Ishikawa (cell line): ENCODE measurements around the gene PRSS2.

Experiments
- CEBPB ChIP-seq: IDR thresholded peaks from 2 replicates; pipeline ENCODE4 v1.6.1; 2012
- CREB1 ChIP-seq: IDR thresholded peaks from 2 replicates; pipeline ENCODE4 v1.6.1; 2012; ENCODE audit warnings: low read depth
- EGR1 ChIP-seq: IDR thresholded peaks from 2 replicates; pipeline ENCODE4 v1.6.1; 2012
- EP300 ChIP-seq: IDR thresholded peaks from 2 replicates; pipeline ENCODE4 v1.6.1; 2012; ENCODE audit warnings: borderline replicate concordance
- FOXM1 ChIP-seq: IDR thresholded peaks from 2 replicates; pipeline ENCODE4 v1.6.1; 2012; ENCODE audit warnings: low read depth, borderline replicate concordance
- MAX ChIP-seq: IDR thresholded peaks from 2 replicates; pipeline ENCODE4 v1.6.1; 2012
- NFIC ChIP-seq: IDR thresholded peaks from 2 replicates; pipeline ENCODE4 v1.6.1; 2012
- RAD21 ChIP-seq: IDR thresholded peaks from 2 replicates; pipeline ENCODE4 v1.6.1; 2012; ENCODE audit warnings: low read depth
- REST ChIP-seq: IDR thresholded peaks from 2 replicates; pipeline ENCODE4 v1.6.1; 2012; ENCODE audit warnings: low read depth, mild to moderate bottlenecking
- TAF1 ChIP-seq: IDR thresholded peaks from 2 replicates; pipeline ENCODE4 v1.6.1; 2012; ENCODE audit warnings: low read depth, mild to moderate bottlenecking
- TCF12 ChIP-seq: IDR thresholded peaks from 2 replicates; pipeline ENCODE4 v1.6.1; 2012; ENCODE audit warnings: low read depth
- TEAD4 ChIP-seq: IDR thresholded peaks from 2 replicates; pipeline ENCODE4 v1.6.1; 2012
- USF1 ChIP-seq: IDR thresholded peaks from 2 replicates; pipeline ENCODE4 v1.6.1; 2012
- YY1 ChIP-seq: IDR thresholded peaks from 2 replicates; pipeline ENCODE4 v1.6.1; 2012; ENCODE audit warnings: low read depth
- ZBTB7A ChIP-seq: IDR thresholded peaks from 2 replicates; pipeline ENCODE4 v1.6.1; 2012; ENCODE audit warnings: low read depth

PRSS2 gene

GRCh38 chr7:142770661-142771352, at the start of gene PRSS2:
Gene PRSS2, plus strand, starts transcription at chr7:142770970. Its CDS starts 13 bp downstream, at chr7:142770983.
- TF ChIP-seq NFIC (no peak), YY1 (peak; percentile 31; the same call in 1 of the 2 replicates)

GRCh38 chr7:142720986-142721385, 49.8 kb upstream of the PRSS2 start:
- TF ChIP-seq MAX = no peak
- TF ChIP-seq REST = no peak
- TF ChIP-seq TAF1 = no peak
- no peak for TF ChIP-seq EGR1
- no peak for TF ChIP-seq TEAD4
- TF ChIP-seq NFIC = no peak
- TF ChIP-seq CEBPB = no peak
- TF ChIP-seq EP300 = no peak
- no peak for TF ChIP-seq USF1
- no peak for TF ChIP-seq RAD21
- no peak for TF ChIP-seq TCF12
- TF ChIP-seq FOXM1 = no peak
- no peak for TF ChIP-seq ZBTB7A
- no peak for TF ChIP-seq CREB1
- TF ChIP-seq YY1 = no peak

GRCh38 chr7:142722248-142722794, 48.4 kb upstream of the PRSS2 start:
- TF ChIP-seq CREB1 = no peak
- no peak for TF ChIP-seq EP300
- TF ChIP-seq USF1 = no peak
- no peak for TF ChIP-seq FOXM1
- TF ChIP-seq TAF1 = no peak

- TF ChIP-seq EP300 (no peak), YY1 (no peak), TEAD4 (no peak), RAD21 (no peak), TCF12 (no peak), CREB1 (no peak), CEBPB (no peak), NFIC (no peak), ZBTB7A (no peak), USF1 (no peak), MAX (no peak), TAF1 (no peak), FOXM1 (no peak)
Observed at GRCh38 chr7:142733271-142733670, 37.5 kb upstream of the PRSS2 start.

GRCh38 chr7:142739923-142740492, 30.8 kb upstream of the PRSS2 start:
- peak; percentile 8; the same call in 1 of the 2 replicates for TF ChIP-seq RAD21
- TF ChIP-seq CREB1 = no peak

GRCh38 chr7:142740786-142741185, 30.0 kb upstream of the PRSS2 start:
- TF ChIP-seq NFIC (no peak), FOXM1 (no peak), MAX (no peak), USF1 (no peak), TEAD4 (no peak), EGR1 (no peak), YY1 (no peak), TCF12 (no peak), CEBPB (no peak), TAF1 (no peak), EP300 (no peak), CREB1 (no peak), ZBTB7A (no peak), RAD21 (no peak), REST (no peak)
